NCI-H2029 treated with DMSO at 0.1 percent for 48 hours (cell line): ENCODE data around the gene CCDC186.

Experiments
- DNase-seq: peaks from one replicate; lab custom pipeline; 2025; lab: John Stamatoyannopoulos, UW

CCDC186 gene

GRCh38 chr10:114110174-114110972 lies 63.6 kb downstream of the CCDC186 start:
- no peak for DNase-seq

- DNase-seq: peak; percentile 26
Measured at GRCh38 chr10:114103284-114103683, 70.7 kb downstream of the CCDC186 start.

GRCh38 chr10:114102256-114102655 lies 71.7 kb downstream of the CCDC186 start:
- DNase-seq: no peak

- no peak for DNase-seq
Measured at GRCh38 chr10:114100848-114101741, 72.9 kb downstream of the CCDC186 start.

GRCh38 chr10:114096864-114097263 lies 77.1 kb downstream of the CCDC186 start:
- DNase-seq: no peak

GRCh38 chr10:114095559-114096337 lies 78.3 kb downstream of the CCDC186 start:
- no peak for DNase-seq

- no peak for DNase-seq
Measured at GRCh38 chr10:114094795-114095194, 79.2 kb downstream of the CCDC186 start.

GRCh38 chr10:114087655-114088054 lies 86.3 kb downstream of the CCDC186 start:
- DNase-seq: no peak

GRCh38 chr10:114087255-114087654 lies 86.7 kb downstream of the CCDC186 start:
- DNase-seq: no peak

- DNase-seq: no peak
Measured at GRCh38 chr10:114084215-114084614, 89.8 kb downstream of the CCDC186 start.

- no peak for DNase-seq
Measured at GRCh38 chr10:114083040-114083439, 91.0 kb downstream of the CCDC186 start.

- no peak for DNase-seq
Measured at GRCh38 chr10:114081911-114082583, 92.0 kb downstream of the CCDC186 start.

- DNase-seq: no peak
Measured at GRCh38 chr10:114079421-114079820, 94.6 kb downstream of the CCDC186 start.

GRCh38 chr10:114078346-114078745 lies 95.7 kb downstream of the CCDC186 start:
- DNase-seq: no peak

GRCh38 chr10:114077815-114078219 lies 96.2 kb downstream of the CCDC186 start:
- DNase-seq: no peak

GRCh38 chr10:114077347-114077746 lies 96.7 kb downstream of the CCDC186 start:
- no peak for DNase-seq

GRCh38 chr10:114075093-114075492 lies 98.9 kb downstream of the CCDC186 start:
- no peak for DNase-seq

GRCh38 chr10:114073395-114074186 lies 100.4 kb downstream of the CCDC186 start:
- DNase-seq: no peak

GRCh38 chr10:114071178-114071577 lies 102.8 kb downstream of the CCDC186 start:
- no peak for DNase-seq
